Fibroblast of skin of back (primary cell): Measurements from ENCODE around the gene PAGE2B. TPM values are rescaled to one million over a fixed set of nuclear protein-coding genes. Genes with fewer than 3 reads are reported as not detected.
"Not testable (repeated sequence)": the region's sequence is repeated elsewhere in the genome, so short reads cannot be mapped to it uniquely, and the experiment has no call there.

ENCODE experiments used
- DNase-seq: peaks from one replicate; pipeline ENCODE4 v3.0.0-alpha.2; 2013
- polyA plus RNA-seq, 2 experiments: library from polyadenylated mRNA; unstranded; fragments of 120-200 nt; gene quantifications; one replicate each; pipeline ENCODE4 v1.2.1, GENCODE V29; 2013; ENCODE audit not compliant: insufficient read length in 2 of 2

PAGE2B gene, protein sequence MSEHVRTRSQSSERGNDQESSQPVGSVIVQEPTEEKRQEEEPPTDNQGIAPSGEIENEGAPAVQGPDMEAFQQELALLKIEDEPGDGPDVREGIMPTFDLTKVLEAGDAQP
- not detected for polyA plus RNA-seq (2013, experiment 1 of 2; ENCODE audit: insufficient read length)
- polyA plus RNA-seq (2013, experiment 2 of 2; ENCODE audit: insufficient read length) = not detected

DNA sequence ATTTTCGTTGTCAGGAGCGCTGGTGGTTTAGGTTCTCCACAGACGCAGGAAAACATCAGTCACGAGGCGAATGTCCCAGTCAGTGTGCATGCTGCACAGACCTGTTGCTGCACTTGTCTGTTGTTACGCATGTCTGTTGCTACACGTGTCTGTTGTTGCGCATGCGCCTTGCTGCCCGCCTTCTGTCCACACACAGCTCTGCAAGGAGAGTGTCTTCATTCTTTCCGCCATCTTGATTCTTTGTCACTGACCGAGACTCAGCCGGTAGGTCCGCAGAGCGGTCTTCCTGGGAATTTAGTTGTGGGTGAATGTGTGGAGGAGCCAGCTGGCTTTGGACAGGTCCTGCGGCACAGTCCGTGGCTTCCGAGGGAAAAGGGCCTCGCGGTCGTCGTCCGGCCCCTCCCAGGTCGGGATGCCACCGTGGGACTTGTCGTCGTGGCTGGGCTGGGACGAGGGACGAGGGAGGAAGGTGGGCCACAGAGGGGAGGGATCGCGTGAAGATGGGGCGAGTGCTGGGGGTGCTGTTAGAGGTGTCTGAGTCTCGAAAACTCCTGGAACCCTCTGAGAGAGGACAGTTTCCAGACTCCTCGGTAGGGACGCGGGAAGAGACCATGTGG lies at the start of gene PAGE2B:
Gene PAGE2B, plus strand, starts transcription at position 180 of the 617 bp plus-strand sequence. CDS start 1,012 bp downstream, outside the sequence.
- no peak for DNase-seq

DNA sequence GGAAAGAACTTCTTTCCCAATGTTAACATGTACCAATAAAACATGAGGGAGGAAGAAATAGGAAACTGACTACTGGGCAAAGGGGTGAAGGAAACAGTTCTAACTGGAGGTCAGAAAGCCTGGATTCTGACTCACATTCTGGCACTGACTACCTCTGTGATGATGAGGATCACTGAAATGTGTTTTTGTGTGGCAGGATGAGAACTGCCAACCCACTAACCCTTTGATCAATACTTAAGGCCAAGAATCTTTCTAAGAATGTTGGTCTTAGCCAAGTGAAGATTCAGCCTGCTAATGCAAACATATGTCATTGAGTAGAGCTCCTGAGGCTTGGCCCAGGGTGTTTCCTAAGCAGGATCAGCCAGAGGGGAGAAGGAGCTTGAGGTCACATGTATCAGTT lies 48.7 kb upstream of the PAGE2B start:
- DNase-seq = peak; percentile 2

DNA sequence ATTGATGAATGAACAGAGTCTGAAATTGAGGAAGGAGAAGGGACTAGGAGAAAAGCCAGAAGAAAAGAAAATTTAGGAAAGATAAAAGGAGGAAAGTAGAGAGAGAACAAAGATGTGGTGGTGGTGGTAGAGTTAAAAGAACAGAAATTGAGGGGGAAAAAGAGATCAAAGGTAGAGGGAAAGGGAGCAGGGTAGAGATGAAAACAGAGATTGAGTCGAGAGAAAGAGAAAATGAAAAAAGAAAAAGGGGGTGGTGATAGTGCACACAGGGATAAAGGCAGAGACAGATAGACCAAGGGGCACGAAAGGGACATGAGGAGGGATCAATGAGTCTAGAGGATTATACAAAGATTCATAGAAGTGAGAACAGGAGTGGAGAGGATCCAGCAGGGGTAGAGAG lies 48.0 kb upstream of the PAGE2B start:
- no peak for DNase-seq

DNA sequence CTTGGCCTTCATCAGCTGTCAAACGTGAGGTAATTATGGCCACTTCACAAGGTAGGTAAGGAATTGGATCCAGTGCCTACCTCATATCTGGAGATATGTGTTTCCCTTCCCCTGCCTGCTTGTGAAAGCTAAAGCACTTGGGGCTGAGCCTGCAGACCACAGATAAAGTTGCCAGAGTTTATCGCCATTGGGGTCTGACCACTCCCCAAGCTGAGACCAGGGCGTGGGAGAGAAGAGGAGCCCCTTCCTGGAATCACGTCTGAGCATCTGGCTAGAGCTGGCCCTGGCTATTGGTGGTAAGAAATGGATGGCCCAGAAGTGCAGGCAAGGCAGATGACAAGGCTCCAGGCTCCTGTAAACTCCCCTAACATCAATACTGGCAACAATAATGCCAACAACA lies 46.8 kb upstream of the PAGE2B start:
- no peak for DNase-seq

DNA sequence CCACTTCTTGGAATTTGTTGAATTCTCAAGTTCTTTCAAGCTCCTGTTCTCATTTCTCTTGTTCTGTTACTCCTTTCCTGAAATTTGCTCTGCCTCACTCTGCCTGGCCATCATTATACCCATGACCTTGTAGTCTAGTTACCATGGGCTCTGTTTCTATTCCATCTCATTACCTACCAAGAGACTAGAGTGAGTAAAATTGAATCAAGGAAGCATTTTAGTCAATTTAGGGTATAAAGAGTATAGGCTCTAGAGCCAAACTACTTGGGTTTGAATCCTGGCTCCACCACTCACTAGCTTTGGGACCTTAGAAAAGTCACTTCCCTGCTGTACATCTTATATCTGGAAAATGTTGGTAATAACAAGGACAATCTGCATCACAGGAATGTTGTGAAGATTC lies 46.2 kb upstream of the PAGE2B start:
- no peak for DNase-seq

DNA sequence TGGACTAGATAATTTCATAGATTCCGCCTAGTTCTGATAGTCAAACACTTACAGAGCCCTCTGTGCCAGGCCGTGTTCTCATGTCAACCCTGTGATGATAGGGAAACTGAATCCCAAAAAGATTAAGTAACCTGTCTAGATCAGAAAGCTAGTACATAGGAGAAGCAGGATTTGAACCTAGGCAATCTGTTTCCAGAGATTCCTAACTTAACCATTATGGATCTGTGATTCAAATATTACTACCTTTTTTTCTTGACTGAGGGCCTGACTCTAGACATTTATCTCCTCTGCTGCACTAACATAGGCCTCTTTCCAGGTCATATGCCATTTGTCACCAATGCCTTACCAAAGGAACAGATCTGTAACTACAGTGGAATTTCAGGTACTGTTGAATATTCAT lies 45.5 kb upstream of the PAGE2B start:
- no peak for DNase-seq

DNA sequence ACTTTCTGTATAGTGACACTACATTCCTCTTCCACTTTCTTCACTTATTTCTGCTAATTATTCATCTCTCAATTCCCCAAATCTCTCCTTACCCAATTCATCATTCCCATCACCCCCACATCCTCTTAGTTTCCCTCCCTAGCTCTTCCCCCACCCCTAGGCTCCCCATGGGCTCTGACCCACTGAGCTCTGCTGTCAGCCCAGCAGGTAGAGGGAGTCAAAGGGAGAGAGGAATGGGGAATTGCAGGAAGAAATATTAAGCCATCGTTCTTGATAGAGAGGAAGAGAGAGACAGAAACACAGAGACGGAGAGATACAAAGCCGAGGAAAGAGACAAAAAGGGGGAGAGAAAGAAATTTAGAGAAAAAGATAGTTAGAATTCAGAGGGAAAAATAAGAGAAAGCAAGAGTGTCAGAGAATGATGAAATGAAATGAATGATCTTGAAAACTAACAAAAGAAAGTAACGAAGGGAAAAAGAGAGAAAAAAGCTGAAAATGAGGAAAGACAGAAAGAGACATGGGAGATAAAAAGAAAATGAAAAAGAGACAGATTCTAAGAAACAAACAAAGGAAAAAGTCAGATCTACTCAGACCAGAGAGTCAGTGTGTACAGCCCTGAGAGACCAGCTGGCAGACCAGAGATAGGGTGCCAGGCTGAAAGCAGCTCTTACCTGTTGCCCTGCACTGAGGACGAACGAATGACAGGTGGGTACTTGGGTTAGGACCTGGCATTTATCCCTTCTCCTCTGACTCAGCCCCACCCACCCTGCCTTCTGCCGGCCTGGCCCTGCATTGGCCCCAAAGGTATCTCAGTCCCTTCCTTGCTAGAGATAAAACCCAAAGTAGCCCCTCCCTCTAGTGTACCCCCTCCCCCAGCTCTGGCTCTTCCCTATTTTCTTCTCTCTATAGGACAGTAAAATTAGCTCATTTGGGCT lies 44.3 kb upstream of the PAGE2B start, which contains the start of gene ALAS2:
Gene ALAS2, minus strand, starts transcription at position 707 of the 935 bp plus-strand sequence. CDS start 4,977 bp downstream, outside the sequence.
- DNase-seq = no peak

DNA sequence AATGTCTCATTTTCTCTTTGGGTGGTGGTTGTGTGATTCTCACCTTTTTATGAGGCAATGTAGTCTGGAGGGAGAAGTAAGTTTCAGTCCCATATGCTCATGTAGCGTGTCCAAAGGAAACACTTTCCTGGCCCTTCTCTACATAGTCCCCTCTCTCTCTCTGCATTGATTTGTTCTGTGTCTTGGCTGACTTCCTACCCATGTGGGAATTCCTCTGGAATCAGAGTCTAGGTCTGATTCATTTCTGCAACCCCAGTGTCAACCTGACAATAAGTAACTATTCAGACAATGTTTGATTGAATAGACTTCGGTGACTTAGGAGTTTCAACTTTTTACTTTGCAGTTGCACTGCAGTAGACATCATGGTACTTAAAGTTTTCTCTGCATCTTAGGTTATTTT lies 41.4 kb upstream of the PAGE2B start:
- no peak for DNase-seq

DNA sequence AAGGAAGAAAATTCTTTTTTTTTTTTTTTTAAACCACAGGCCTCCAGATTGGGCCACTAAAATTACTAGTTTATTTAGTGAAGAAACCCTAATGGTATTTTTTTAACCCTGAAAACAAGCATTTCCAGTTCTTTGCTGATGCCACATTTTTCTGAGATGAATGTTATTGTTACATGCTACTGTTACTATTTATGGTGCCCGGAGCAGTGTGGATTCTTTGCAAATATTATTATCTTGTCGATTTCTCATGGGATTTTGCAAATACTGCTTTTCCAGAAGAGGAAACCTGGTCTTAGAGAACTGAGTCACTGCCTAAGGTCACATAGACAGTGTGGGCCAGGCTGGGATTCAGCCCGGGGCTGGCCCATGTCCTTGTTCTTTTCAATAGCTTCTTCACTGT lies 35.4 kb upstream of the PAGE2B start:
- DNase-seq = peak; percentile 76

DNA sequence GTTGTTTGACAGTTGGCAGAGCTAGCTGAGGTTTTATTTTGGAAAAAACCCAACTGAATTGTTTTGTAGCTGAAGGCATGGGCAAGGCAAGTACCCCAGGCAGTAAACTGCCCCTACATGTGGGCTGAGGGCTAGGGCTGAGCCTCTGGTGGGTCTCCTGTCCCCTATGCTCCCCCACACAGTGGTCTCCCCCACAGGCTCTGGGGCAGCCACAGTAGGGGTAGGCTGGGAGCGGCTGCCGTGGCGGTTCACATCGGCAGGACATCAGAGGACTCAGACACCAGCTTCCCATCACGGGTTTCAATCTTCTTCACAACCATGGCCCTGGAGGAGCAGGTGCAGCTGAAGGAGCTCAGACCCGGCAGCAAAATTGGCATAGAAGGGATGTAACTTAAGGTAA lies 33.3 kb upstream of the PAGE2B start:
- DNase-seq = no peak

DNA sequence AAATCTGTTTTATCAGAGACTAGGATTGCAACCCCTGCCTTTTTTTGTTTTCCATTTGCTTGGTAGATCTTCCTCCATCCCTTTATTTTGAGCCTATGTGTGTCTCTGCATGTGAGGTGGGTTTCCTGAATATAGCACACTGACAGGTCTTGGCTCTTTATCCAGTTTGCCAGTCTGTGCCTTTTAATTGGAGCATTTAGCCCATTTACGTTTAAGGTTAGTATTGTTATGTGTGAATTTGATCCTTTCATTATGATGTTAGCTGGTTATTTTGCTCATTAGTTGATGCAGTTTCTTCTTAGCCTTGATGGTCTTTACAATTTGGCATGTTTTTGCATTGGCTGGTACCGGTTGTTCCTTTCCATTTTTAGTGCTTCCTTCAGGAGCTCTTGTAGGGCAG lies 24.2 kb upstream of the PAGE2B start:
- DNase-seq = not testable (repeated sequence)

DNA sequence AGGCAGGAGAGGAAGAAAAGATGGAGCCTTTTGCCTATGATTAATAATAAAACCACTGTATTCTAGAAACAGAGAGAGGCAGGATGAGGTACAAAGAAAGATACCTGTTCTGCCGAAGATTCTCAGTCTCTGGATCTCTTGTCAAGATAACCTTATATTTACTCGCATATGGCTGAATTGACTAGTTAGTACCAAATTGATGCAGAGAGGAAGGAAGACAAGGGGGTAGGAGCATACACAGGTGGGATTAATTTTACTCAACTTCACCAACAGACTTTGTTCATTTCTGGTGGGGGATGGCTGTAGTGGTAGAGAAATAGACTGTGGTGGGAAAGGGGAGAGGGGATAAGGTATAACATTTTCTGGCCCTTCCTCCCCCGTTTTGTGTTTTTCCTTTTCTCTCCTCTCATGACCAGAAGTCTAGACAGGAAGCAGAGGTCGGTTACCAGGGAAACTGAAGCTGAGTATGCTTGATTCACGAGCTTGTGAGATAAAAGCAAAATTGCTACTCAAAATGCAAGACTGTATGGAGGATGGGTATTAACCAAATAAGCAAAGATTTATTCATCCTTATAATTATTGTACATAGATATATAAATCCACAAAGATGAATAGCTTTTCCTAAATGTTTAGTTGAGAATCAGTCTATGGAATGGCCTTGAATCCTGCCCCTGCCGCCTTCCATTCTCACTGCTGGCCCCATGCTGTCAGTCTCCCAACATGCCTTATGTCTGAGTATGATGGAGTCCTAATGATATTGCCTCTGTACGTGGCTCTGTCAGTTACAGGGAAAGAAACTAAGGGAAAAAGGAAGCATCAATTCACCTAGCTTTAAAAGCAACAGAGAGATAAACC lies 17.8 kb upstream of the PAGE2B start:
- DNase-seq = peak; percentile 52

DNA sequence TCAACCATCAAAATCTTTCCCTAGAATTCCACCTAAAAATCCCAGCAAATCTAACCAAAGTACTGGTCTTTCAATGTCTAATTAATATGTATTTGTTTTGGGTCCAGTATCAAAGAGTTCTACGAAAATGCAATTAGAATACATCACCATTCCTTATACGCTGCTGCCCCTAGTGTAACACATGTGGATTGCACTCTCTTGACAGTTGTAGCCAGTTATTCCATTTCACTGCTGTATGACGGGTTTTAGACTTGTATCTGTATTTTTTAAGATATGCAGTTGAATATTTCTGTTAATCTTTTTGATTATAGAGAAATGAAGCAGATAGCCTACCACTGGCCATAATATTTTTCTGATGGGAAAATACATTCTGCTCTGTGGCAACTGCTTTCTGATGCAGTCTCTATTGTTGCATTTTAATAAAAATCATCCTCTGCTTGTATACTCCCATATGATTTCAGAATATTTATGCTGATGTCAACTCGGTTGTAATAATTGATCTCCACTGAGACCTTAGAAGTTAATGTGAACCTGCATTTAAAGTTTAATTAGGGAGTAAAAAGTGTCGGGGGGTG lies 17.1 kb upstream of the PAGE2B start:
- peak; percentile 16 for DNase-seq

DNA sequence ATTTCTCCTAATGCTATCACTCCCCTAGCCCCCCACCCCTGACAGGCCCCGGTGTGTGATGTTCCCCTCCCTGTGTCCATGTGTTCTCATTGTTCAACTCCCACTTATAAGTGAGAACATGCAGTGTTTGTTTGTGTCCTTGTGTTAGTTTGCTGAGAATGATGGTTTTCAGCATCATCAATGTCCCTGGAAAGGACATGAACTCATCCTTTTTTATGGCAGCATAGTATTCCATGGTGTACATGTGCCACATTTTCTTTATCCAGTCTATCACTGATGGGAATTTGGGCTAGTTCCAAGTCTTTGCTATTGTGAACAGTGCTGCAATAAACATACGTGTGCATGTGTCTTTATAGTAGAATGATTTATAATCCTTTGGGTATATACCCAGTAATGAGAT lies 7.7 kb upstream of the PAGE2B start:
- DNase-seq = not testable (repeated sequence)

DNA sequence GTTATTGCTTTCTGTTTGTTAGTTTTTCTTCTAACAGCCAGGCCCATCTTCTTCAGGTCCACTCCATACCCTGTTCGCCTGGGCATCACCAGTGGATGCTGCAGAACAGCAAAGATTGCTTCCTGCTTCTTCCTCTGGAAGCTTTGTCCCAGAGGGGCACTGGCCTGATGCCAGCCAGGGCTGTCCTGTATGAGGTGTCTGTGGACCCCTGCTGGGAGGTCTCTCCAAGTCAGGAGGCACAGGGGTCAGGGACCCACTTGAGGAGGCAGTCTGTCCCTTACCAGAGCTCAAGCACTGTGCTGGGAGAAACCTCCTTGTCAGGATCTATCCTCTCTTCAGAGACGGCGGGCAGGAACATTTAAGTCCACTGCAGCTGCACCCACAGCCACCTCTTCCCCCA lies 2.5 kb upstream of the PAGE2B start:
- no peak for DNase-seq

DNA sequence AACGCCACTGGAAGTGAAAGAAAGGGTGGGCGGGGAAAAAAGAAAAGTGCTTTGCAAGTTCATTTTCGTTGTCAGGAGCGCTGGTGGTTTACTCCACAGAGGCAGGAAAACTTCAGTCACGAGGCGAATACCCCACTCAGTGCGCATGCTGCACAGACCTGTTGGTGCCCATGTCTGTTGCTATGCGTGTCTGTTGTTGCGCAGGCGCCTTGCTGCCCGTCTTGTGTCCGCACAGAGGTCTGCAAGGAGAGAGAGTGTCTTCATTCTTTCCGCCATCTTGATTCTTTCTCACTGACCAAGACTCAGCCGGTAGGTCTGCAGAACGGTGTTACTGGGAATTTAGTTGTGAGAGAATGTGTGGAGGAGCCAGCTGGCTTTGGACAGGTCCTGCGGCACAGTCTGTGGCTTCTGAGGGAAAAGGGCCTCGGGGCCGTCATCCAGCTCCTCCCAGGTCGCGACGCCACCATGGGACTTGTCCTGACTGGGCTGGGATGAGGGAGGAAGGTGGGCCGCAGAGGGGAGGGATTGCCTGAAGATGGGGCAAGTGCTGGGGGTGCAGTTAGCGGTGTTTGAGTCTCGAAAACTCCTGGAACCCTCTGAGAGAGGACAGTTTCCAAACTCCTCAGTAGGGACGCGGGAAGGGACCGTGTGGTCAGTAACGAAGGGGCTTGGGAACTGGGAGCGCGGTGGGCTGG lies 14.1 kb downstream of the PAGE2B start, which contains the start of gene PAGE2:
Gene PAGE2, plus strand, starts transcription at position 224 of the 695 bp plus-strand sequence. CDS start 1,003 bp downstream, outside the sequence.
- DNase-seq = no peak

DNA sequence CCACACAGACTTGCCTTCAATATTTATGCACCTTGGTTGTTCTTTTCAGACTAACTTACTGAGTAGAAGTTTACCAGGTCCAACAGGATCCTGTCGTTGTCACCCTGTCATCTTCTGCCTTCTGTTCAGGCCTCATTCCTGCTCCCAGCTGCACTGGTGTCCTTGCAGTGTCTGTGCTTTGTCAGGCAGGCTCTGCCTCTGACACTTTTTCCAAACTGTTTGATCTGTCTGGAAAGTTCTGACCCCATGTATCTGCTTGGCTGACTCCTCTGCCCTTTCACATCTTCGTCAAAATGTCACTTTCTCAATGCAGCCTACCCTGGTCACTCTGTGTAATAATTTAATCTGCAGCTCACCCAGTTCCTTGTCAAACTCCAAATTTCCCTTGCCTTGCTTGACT lies 23.9 kb downstream of the PAGE2B start:
- DNase-seq = no peak

DNA sequence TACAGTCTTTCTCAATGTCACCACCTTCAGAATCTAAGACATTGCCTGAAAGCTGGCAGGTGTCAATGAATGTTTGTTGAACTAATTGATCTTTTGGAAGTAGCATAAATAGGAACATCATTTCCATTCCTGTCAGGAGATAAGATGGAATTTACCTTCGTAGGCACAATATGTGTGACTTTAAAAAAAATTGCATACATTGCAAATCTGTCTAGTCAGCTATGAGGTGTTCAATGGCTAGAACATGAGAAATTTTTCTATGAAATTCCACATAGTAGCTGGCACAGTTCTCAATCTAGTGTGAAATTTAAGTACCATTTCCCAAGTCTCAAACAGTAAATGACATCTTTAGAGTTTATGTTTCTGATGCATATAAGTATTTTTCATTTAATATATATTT lies 24.3 kb downstream of the PAGE2B start:
- no peak for DNase-seq

DNA sequence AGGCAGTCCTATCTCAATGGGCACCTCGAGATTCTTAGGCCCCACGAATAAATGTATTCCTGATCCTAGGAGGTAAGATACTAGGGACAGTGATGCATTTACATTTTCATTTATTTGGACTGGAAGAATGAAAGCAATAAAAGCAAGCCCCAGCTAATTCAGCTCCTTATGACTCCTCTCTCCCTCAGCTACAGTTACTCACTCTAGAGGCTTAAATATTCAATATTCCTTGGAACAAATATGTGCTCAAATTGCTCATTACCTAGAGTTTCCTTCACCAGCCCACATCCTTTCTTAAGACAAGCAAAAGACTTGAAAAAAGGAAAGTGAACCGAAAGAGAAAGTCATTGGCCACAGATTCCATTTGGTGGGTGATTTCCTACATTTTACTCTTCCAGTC lies 27.9 kb downstream of the PAGE2B start:
- DNase-seq = no peak

DNA sequence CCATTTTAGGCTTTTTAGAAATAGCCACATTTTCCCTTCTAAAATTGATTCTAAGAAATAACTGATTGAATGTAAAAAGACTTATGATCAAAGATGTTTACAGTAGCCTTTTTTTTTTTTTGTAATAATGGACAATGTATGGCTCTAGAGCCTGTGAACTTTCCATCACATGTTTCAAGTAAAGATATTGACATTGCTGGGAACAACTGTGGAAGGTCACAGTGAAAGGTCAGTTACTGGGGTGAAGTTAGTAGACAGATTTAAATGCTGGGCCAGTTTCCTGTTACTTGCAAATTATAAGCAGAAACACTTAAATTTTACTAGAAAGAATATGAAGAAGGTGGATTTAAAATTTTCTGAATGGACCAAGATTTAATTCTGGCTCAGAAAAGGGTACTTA lies 32.4 kb downstream of the PAGE2B start:
- no peak for DNase-seq

DNA sequence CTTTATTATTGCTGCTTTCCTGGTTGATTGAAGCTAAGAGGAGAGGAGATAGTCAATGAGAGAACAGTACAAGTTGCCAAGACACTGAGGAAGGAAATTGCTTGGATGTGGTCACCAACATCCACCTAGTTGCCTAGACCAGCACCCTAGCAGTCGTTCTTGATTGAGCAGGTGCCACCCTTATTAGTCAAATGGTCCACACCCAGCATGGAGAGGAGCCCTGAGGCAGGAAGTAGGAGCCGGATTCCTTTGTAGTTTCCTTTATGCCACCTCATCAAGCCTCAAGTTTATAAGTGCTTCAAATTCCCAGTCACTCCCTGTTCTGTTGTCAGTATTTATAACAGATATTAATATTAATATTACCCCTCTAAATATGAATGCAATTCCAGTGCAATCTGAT lies 33.1 kb downstream of the PAGE2B start:
- DNase-seq = no peak
